Natural killer cell (primary cell): Measurements from ENCODE around the gene TRMT1. TPM values are rescaled to one million over a fixed set of nuclear protein-coding genes. Genes with fewer than 3 reads are reported as not detected.

ENCODE experiments used
- ATAC-seq, 3 donors: fragments of 150-1000 bp in 2 of 3; fragments of 200-7000 bp in 1 of 3; cut with Tn5 transposase; 1 replicate in 1 of 3; 2 replicates in 2 of 3; pipeline ENCODE4 v1.10.0; 2021; ENCODE audit warnings: mild to moderate bottlenecking in 2 of 3, moderate library complexity in 2 of 3
- DNase-seq, 2 donors: peaks; one replicate each; pipeline versions ENCODE4 v3.0.0 to v3.0.0-alpha.2; 2013 to 2021; ENCODE audit warnings: mixed read lengths in 1 of 2
- H3K27ac ChIP-seq: one replicate; pipeline ENCODE4 v1.5.1; 2013; ENCODE audit warnings: mild to moderate bottlenecking, low read length
- H3K27me3 ChIP-seq: one replicate; pipeline ENCODE4 v1.6.1; 2013; ENCODE audit warnings: low read length; ENCODE audit not compliant: control insufficient read depth, insufficient read depth
- H3K36me3 ChIP-seq: one replicate; pipeline ENCODE4 v1.6.1; 2013; ENCODE audit warnings: low read length; ENCODE audit not compliant: control insufficient read depth, insufficient read depth
- H3K4me1 ChIP-seq: one replicate; pipeline ENCODE4 v1.6.1; 2013; ENCODE audit warnings: low read length; ENCODE audit not compliant: control insufficient read depth, insufficient read depth
- H3K4me3 ChIP-seq: one replicate; pipeline ENCODE4 v1.5.1; 2013; ENCODE audit warnings: low read length
- H3K9me3 ChIP-seq: one replicate; pipeline ENCODE4 v1.6.1; 2013; ENCODE audit warnings: low read length; ENCODE audit not compliant: control insufficient read depth, insufficient read depth
- H3K27ac Mint-ChIP-seq, 2 donors: one replicate each; pipeline ENCODE4 v1.8.0; 2022; ENCODE audit warnings: mild to moderate bottlenecking in 2 of 2, mixed read lengths in 2 of 2, moderate library complexity in 1 of 2
- H3K27me3 Mint-ChIP-seq, 2 donors: one replicate each; pipeline ENCODE4 v1.8.0; 2022; ENCODE audit warnings: low read depth in 2 of 2, mixed read lengths in 2 of 2
- H3K36me3 Mint-ChIP-seq: one replicate; pipeline ENCODE4 v1.8.0; 2022; ENCODE audit warnings: mixed read lengths
- H3K4me1 Mint-ChIP-seq, 2 donors: one replicate each; pipeline ENCODE4 v1.8.0; 2022; ENCODE audit warnings: mixed read lengths in 2 of 2
- H3K4me3 Mint-ChIP-seq: one replicate; pipeline ENCODE4 v1.8.0; 2022; ENCODE audit warnings: mild to moderate bottlenecking, moderate library complexity, mixed read lengths
- H3K9me3 Mint-ChIP-seq, 2 donors: one replicate each; pipeline ENCODE4 v1.8.0; 2022; ENCODE audit warnings: mixed read lengths in 2 of 2
- CTCF ChIP-seq: fragments of 200-600 bp; IDR thresholded peaks from one replicate; pipeline ENCODE4 v1.8.0; 2022; ENCODE audit warnings: antibody characterized with exemption
- WGBS: methylation state at CpG from one replicate; pipeline ENCODE4 v1.1.7; 2013; ENCODE audit warnings: missing lambda C conversion rate; ENCODE audit not compliant: insufficient coverage; 5-methylcytosine and 5-hydroxymethylcytosine counted together
- intact Hi-C: fragments of 100-400 bp; cut with micrococcal nuclease; formaldehyde crosslinking; loops from one replicate; pipeline ENCODE4 v1.14.2; 2022
- total RNA-seq, 4 donors: library from RNA; stranded (reverse); fragments of 120-200 nt in 1 of 4; gene quantifications; one replicate each; pipeline versions ENCODE4 v1.2.3 to v1.2.4, GENCODE V29; 2013 to 2022

Gene TRMT1
- total RNA-seq, 3 donors from 2014 or later (not counting 1 experiment from before 2014, with no cell fraction given) = 33.8 to 48.5 (median 42.2) TPM

GRCh38 chr19:13092158-13092543, 24.4 kb downstream of the TRMT1 start:
- no peaks in the 10 kb centered on the region for H3K36me3 Mint-ChIP-seq
- no peak overlapping the region for H3K27ac ChIP-seq
- no peaks in the 10 kb centered on the region for H3K9me3 Mint-ChIP-seq
- DNase-seq (no peak), ATAC-seq (no peak)
- peaks cover 32% of the 10 kb centered on the region for H3K4me1 ChIP-seq
- peaks cover 23% of the 10 kb centered on the region for H3K27me3 ChIP-seq
- H3K27me3 Mint-ChIP-seq = peaks cover 8 to 19% of the 10 kb centered on the region in 2 donors
- no peaks in the 10 kb centered on the region for H3K36me3 ChIP-seq
- WGBS = 93% methylated on average over 2 of the region's 2 CpGs
- H3K4me3 Mint-ChIP-seq = no peak overlapping the region
- H3K4me1 Mint-ChIP-seq = peaks cover 7 to 11% of the 10 kb centered on the region in 2 donors
- H3K27ac Mint-ChIP-seq = no peak overlapping the region
- H3K4me3 ChIP-seq = no peak overlapping the region
- intact Hi-C loops = no loop called here
- no peak for TF ChIP-seq CTCF
- H3K9me3 ChIP-seq = no peaks in the 10 kb centered on the region

- Histone ChIP-seq H3K4me3 (no peak overlapping the region), H3K27me3 (peaks cover 19% of the 10 kb centered on the region), H3K27ac (no peak overlapping the region), H3K36me3 (no peaks in the 10 kb centered on the region), H3K4me1 (peaks cover 27% of the 10 kb centered on the region), H3K9me3 (no peaks in the 10 kb centered on the region)
- H3K4me3 Mint-ChIP-seq = no peak overlapping the region
- H3K9me3 Mint-ChIP-seq = no peaks in the 10 kb centered on the region
- intact Hi-C loops = no loop called here
- DNase-seq = no peak
- H3K36me3 Mint-ChIP-seq = no peaks in the 10 kb centered on the region
- H3K27ac Mint-ChIP-seq = no peak overlapping the region
- no peak for TF ChIP-seq CTCF
- H3K27me3 Mint-ChIP-seq = peaks cover 8 to 19% of the 10 kb centered on the region in 2 donors
- no peak for ATAC-seq
- 78% methylated on average over 25 of the region's 25 CpGs for WGBS
- peaks cover 7 to 11% of the 10 kb centered on the region in 2 donors for H3K4me1 Mint-ChIP-seq
Observed at GRCh38 chr19:13091400-13092157, 25.0 kb downstream of the TRMT1 start.

GRCh38 chr19:13090511-13091231, 25.9 kb downstream of the TRMT1 start:
- Mint-ChIP-seq H3K4me3 (no peak overlapping the region), H3K27ac (no peak overlapping the region)
- 94% methylated on average over 10 of the region's 10 CpGs for WGBS

More at GRCh38 chr19:13090511-13091231, 25.9 kb downstream of the TRMT1 start:
- no peak overlapping the region for H3K27ac ChIP-seq
- peaks cover 12% of the 10 kb centered on the region for H3K27me3 ChIP-seq
- peaks cover 18% of the 10 kb centered on the region for H3K4me1 ChIP-seq
- ATAC-seq (no peak), DNase-seq (no peak)
- H3K4me3 ChIP-seq = no peak overlapping the region
- intact Hi-C loops = no loop called here
- Mint-ChIP-seq H3K27me3 (peaks cover under 1 to 17% of the 10 kb centered on the region in 2 donors), H3K36me3 (no peaks in the 10 kb centered on the region), H3K4me1 (peaks cover 0 to 4% of the 10 kb centered on the region in 2 donors), H3K9me3 (no peaks in the 10 kb centered on the region)
- H3K9me3 ChIP-seq = no peaks in the 10 kb centered on the region
- TF ChIP-seq CTCF = no peak
- no peaks in the 10 kb centered on the region for H3K36me3 ChIP-seq
